OCI-LY7 (cell line): ENCODE data around the gene PLK2. TPM values are rescaled to one million over a fixed set of nuclear protein-coding genes. Genes with fewer than 3 reads are reported as not detected.

Experiments
- BruUV-seq: library from RNA; stranded (reverse); fragments of 400-500 nt; replicated peaks from 2 replicates; lab custom pipeline; 2021; lab: Mats Ljungman, UMichigan
- CTCF ChIA-PET: fragments of 300-600 bp; sonication (Branson Sonifier 250); formaldehyde crosslinking; loops from one replicate; lab custom pipeline; 2022; ENCODE audit warnings: antibody characterized with exemption; ENCODE audit not compliant: unreplicated experiment; lab: Charles Lee
- POLR2A ChIA-PET: fragments of 300-600 bp; sonication (Branson Sonifier 250); formaldehyde crosslinking; loops from one replicate; lab custom pipeline; 2022; ENCODE audit warnings: antibody characterized with exemption; lab: Charles Lee
- DNase-seq: peaks from one replicate; pipeline ENCODE4 v3.0.0-alpha.2; 2015; ENCODE audit warnings: low spot score
- H2AFZ ChIP-seq: fragments of 200-600 bp; sonication (generic), shearing (Covaris generic); 2 replicates; pipeline ENCODE4 v1.6.1; 2014; ENCODE audit warnings: mild to moderate bottlenecking, antibody characterized with exemption, low read length, moderate library complexity
- H3K27ac ChIP-seq: fragments of 200-600 bp; sonication (generic); 2 replicates; pipeline ENCODE4 v1.5.1; 2014; ENCODE audit warnings: mixed run types, low read depth, mild to moderate bottlenecking, moderate library complexity, low read length, inconsistent platforms; ENCODE audit not compliant: poor library complexity, severe bottlenecking
- H3K36me3 ChIP-seq: fragments of 200-600 bp; sonication (generic); 2 replicates; pipeline ENCODE4 v1.6.1; 2014; ENCODE audit warnings: mild to moderate bottlenecking, antibody characterized with exemption, low read length, moderate library complexity, mixed read lengths; ENCODE audit not compliant: insufficient read depth
- H3K4me1 ChIP-seq: fragments of 200-600 bp; sonication (generic); 2 replicates; pipeline ENCODE4 v1.5.1; 2014; ENCODE audit warnings: mild to moderate bottlenecking, low read length; ENCODE audit not compliant: insufficient read depth, poor library complexity, severe bottlenecking
- H3K4me2 ChIP-seq: fragments of 200-600 bp; sonication (generic); 2 replicates; pipeline ENCODE4 v1.6.1; 2014; ENCODE audit warnings: mild to moderate bottlenecking, low read length
- H3K4me3 ChIP-seq: fragments of 200-600 bp; sonication (generic); 2 replicates; pipeline ENCODE4 v1.5.1; 2014; ENCODE audit warnings: mild to moderate bottlenecking, low read depth, low read length; ENCODE audit not compliant: poor library complexity, severe bottlenecking
- H3K79me2 ChIP-seq: fragments of 200-600 bp; sonication (generic); 2 replicates; pipeline ENCODE4 v1.6.1; 2016; ENCODE audit warnings: low read depth, mild to moderate bottlenecking, low read length, moderate library complexity, mixed read lengths; ENCODE audit not compliant: insufficient read depth
- H3K9me2 ChIP-seq: fragments of 200-600 bp; sonication (generic); 2 replicates; pipeline ENCODE4 v1.6.1; 2016; ENCODE audit warnings: mild to moderate bottlenecking, low read length, mixed read lengths; ENCODE audit not compliant: insufficient read depth
- H3K9me3 ChIP-seq: fragments of 200-600 bp; sonication (generic); 2 replicates; pipeline ENCODE4 v1.6.1; 2014; ENCODE audit warnings: mild to moderate bottlenecking, mixed run types, low read length, mixed read lengths
- H4K20me1 ChIP-seq: fragments of 200-600 bp; sonication (generic); 2 replicates; pipeline ENCODE4 v1.6.1; 2014; ENCODE audit warnings: mild to moderate bottlenecking, antibody characterized with exemption, low read length, moderate library complexity, mixed read lengths; ENCODE audit not compliant: insufficient read depth
- CTCF ChIP-seq: fragments of 200-600 bp; sonication (generic); conservative IDR thresholded peaks from 2 replicates; pipeline ENCODE4 v1.5.1; 2014; ENCODE audit warnings: mild to moderate bottlenecking, antibody characterized with exemption, low read length, moderate library complexity, mixed read lengths
- EZH2phosphoT487 ChIP-seq: fragments of 200-600 bp; sonication (generic); IDR thresholded peaks from 2 replicates; pipeline ENCODE4 v1.6.1; 2018; ENCODE audit warnings: low read depth, borderline replicate concordance, mild to moderate bottlenecking, mixed run types, antibody characterized with exemption, low read length, moderate library complexity, mixed read lengths
- intact Hi-C: fragments of 100-400 bp; cut with micrococcal nuclease; formaldehyde crosslinking; loops from one replicate; pipeline ENCODE4 v1.10.0; 2022; ENCODE audit not compliant: unreplicated experiment
- total RNA-seq, 2 experiments: library from RNA; depleted of rRNA in 1 of 2; stranded (reverse); fragments of >200 nt in 1 of 2; shearing (Covaris generic) in 1 of 2; gene quantifications; 2 replicates each; pipeline ENCODE4 v1.2.3, GENCODE V29; 2014 to 2022

PLK2 gene
- total RNA-seq, 2 experiments from 2014 or later: 0.19 to 0.59 TPM

GRCh38 chr5:58475404-58475803, 15.5 kb upstream of the PLK2 start:
- no peaks in the 10 kb centered on the region for H3K4me1 ChIP-seq
- H3K79me2 ChIP-seq: no peaks in the 10 kb centered on the region
- POLR2A ChIA-PET: interaction anchor here (0.6 kb wide), 1 partner anchor 400 kb away, joined by 3 read pairs; no protein-coding TSS in a partner anchor
- no peak overlapping the region for H3K27ac ChIP-seq
- no peaks in the 10 kb centered on the region for H3K9me2 ChIP-seq
- TF ChIP-seq EZH2phosphoT487 (no peak), CTCF (no peak)
- H3K36me3 ChIP-seq: no peaks in the 10 kb centered on the region
- peaks cover 8% of the 10 kb centered on the region for H3K9me3 ChIP-seq
- no peak overlapping the region for H3K4me3 ChIP-seq
- CTCF ChIA-PET: no interaction called here
- H4K20me1 ChIP-seq: no peaks in the 10 kb centered on the region
- no peak overlapping the region for H2AFZ ChIP-seq
- intact Hi-C loops: no loop called here
- DNase-seq: no peak
- H3K4me2 ChIP-seq: no peak overlapping the region
- BruUV-seq: no TSS peak

GRCh38 chr5:58469896-58470295, 10.0 kb upstream of the PLK2 start:
- no peak overlapping the region for H3K4me2 ChIP-seq
- H3K4me1 ChIP-seq: no peaks in the 10 kb centered on the region
- CTCF ChIA-PET: no interaction called here
- H3K4me3 ChIP-seq: no peak overlapping the region
- TF ChIP-seq CTCF: no peak
- no peak for TF ChIP-seq EZH2phosphoT487
- H3K9me2 ChIP-seq: no peaks in the 10 kb centered on the region
- intact Hi-C loops: loop anchor here (10.0 kb wide), 1 partner anchor 975 kb away; no protein-coding TSS in a partner anchor
- no peaks in the 10 kb centered on the region for H3K36me3 ChIP-seq
- H3K79me2 ChIP-seq: no peaks in the 10 kb centered on the region
- no TSS peak for BruUV-seq
- H4K20me1 ChIP-seq: no peaks in the 10 kb centered on the region
- DNase-seq: no peak
- no peaks in the 10 kb centered on the region for H3K9me3 ChIP-seq
- no peak overlapping the region for H3K27ac ChIP-seq
- POLR2A ChIA-PET: interaction anchor here (0.6 to 0.8 kb wide), 3 partner anchors 56 to 378 kb away, joined by 3 to 7 read pairs (median 5); no protein-coding TSS in a partner anchor
- no peak overlapping the region for H2AFZ ChIP-seq

- Histone ChIP-seq H3K4me1 (no peaks in the 10 kb centered on the region), H3K79me2 (no peaks in the 10 kb centered on the region), H3K36me3 (no peaks in the 10 kb centered on the region), H2AFZ (no peak overlapping the region), H3K4me3 (no peak overlapping the region), H3K9me2 (no peaks in the 10 kb centered on the region), H3K9me3 (no peaks in the 10 kb centered on the region), H4K20me1 (no peaks in the 10 kb centered on the region), H3K27ac (no peak overlapping the region), H3K4me2 (no peak overlapping the region)
- no peak for TF ChIP-seq EZH2phosphoT487
- TF ChIP-seq CTCF: no peak
- ChIA-PET POLR2A (interaction anchor here (0.6 kb wide), 1 partner anchor 26 kb away, joined by 3 read pairs; no protein-coding TSS in a partner anchor), CTCF (no interaction called here)
- intact Hi-C loops: loop anchor here (10.0 kb wide), 1 partner anchor 972 kb away; no protein-coding TSS in a partner anchor
- DNase-seq: no peak
- BruUV-seq: no TSS peak
These were observed 7.1 kb upstream of the PLK2 start for GRCh38 chr5:58466939-58467338.
